ENCODE data around the gene PLSCR5.

DNA sequence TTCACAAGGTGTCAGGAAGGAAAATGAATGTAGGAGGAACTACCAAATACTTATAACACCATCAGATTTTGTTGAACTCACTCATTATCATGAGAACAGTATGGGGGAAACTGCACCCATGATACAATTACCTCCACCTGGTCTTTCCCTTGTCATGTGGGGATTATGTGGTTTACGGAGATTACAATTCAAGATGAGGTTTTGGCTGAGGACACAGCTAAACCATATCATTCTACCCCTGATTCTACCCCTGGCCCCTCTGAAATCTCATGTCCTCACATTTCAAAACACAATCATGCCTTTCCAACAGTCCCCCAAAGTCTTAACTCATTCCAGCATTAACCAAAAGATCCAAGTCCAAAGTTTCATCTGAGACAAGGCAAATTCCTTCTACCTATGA, 43.7 kb downstream of the PLSCR5 start:
- TF ChIP-seq, protein P1, sequence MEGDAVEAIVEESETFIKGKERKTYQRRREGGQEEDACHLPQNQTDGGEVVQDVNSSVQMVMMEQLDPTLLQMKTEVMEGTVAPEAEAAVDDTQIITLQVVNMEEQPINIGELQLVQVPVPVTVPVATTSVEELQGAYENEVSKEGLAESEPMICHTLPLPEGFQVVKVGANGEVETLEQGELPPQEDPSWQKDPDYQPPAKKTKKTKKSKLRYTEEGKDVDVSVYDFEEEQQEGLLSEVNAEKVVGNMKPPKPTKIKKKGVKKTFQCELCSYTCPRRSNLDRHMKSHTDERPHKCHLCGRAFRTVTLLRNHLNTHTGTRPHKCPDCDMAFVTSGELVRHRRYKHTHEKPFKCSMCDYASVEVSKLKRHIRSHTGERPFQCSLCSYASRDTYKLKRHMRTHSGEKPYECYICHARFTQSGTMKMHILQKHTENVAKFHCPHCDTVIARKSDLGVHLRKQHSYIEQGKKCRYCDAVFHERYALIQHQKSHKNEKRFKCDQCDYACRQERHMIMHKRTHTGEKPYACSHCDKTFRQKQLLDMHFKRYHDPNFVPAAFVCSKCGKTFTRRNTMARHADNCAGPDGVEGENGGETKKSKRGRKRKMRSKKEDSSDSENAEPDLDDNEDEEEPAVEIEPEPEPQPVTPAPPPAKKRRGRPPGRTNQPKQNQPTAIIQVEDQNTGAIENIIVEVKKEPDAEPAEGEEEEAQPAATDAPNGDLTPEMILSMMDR (optimal IDR thresholded peaks at IDR 0.05 in 1 of 3, IDR thresholded peaks at IDR 0.05 in 1 of 3, conservative IDR thresholded peaks at IDR 0.05 in 1 of 3; ENCODE audit: extremely low read depth in 1 of 3, insufficient read depth in 2 of 3, low read length in 3 of 3), result no peak
- TF ChIP-seq EZH2 (IDR thresholded peaks at IDR 0.05; ENCODE audit: low read length), result no peak

Measured in keratinocyte (primary cell).